HG03432 (cell line): ENCODE data around the gene NDUFS1.

Source experiments
- ATAC-seq: cut with Tn5 transposase; IDR thresholded peaks from one replicate; pipeline ENCODE4 v1.9.1; 2021; ENCODE audit warnings: mild to moderate bottlenecking, moderate library complexity; ENCODE audit not compliant: unreplicated experiment

The NDUFS1 gene

GRCh38 chr2:206069417-206069816 lies 89.8 kb downstream of the NDUFS1 start:
- no peak for ATAC-seq

- ATAC-seq: no peak
These were observed 91.0 kb downstream of the NDUFS1 start for GRCh38 chr2:206068207-206068606.
